GM12874 (cell line): ENCODE data around the gene DET1.

Experiments
- CTCF ChIP-seq: IDR thresholded peaks from 2 replicates; pipeline ENCODE4 v1.5.1; 2011; ENCODE audit warnings: low read depth, mild to moderate bottlenecking, control low read depth, low read length, moderate library complexity; ENCODE audit not compliant: insufficient read depth

The DET1 gene

DNA sequence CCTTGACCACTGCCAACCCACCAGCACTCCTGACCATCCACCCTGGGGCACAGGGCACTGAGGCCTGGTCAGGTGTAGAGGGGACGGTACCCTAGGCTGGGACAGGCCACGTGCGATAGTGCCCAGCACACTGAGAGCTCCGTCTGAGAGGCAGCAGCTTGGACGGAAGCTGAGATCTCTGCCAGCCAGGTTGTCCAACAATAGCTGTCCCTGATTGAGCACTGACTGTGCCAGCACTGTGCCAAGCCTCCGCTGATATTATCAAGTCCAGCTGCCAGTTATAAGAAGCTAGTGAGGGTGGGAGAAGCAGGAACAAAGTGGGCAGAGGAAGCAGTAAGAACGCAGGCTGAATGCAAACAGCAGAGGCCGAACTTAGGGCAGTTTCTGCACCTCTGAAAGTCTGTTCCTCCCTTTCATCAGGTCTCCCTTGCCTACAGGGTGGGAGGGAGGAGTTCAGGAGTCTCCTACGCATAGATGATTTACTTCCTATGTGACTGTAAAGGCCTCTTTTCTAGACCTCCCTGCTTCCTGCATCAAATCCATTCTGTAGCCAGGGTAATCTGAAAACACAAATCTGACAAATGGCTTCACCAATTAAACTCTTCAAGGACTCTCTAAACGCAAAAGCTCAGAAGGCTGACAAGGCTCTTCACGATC lies 49.2 kb downstream of the DET1 start:
- TF ChIP-seq CTCF: no peak

DNA sequence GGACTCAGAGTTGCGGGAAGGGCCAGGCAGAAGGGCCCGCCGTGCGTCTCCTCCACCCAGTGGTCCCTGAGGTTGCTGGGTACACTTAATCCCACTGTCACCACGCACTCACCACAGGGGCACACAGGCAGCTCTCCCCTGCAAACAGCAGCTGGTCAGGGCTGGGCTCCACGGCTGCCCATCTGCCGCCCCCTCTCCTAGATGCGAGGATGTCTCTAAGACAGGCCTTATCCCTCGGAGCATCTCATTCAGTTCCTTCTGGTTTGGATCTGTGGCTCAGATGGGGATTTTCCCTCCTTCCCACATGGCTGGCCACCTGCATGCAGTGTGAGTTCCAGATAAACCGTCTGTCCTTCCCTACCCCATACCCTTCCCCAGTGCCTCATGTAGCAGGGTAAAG lies 52.6 kb downstream of the DET1 start:
- no peak for TF ChIP-seq CTCF

- TF ChIP-seq CTCF: no peak
These were observed 55.3 kb downstream of the DET1 start for GRCh38 chr15:88491158-88491557.

DNA sequence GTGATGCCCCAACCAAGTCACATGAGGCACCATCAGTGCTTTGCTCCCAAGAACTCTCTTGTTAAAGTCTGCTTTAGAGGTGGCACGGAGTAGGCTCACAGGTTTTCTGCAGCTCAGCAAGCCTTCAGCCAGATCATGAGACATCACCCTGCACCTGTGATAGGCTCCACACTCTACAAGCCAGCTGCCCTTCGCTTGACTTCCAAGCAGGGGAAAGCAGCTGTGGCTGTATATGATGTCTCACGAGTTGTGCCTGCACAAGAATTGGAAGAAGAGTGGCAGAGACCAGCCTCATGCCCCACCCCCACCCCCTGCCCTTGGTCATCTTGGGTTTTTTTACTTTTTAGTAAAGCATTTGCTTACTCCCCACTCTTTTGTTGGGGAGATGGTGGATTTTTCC lies 56.4 kb downstream of the DET1 start:
- TF ChIP-seq CTCF: no peak

- 0 out of 2 replicates have a peak, but pooled peaks have one; percentile 5 for TF ChIP-seq CTCF
These were observed 57.2 kb downstream of the DET1 start for GRCh38 chr15:88489321-88489720.

GRCh38 chr15:88487796-88488523 lies 58.5 kb downstream of the DET1 start:
- TF ChIP-seq CTCF: no peak

- TF ChIP-seq CTCF: no peak
These were observed 59.2 kb downstream of the DET1 start for GRCh38 chr15:88487178-88487795.
